GM23338 (cell line): ENCODE results near the gene BAHCC1. TPM values are rescaled to one million over a fixed set of nuclear protein-coding genes. Genes with fewer than 3 reads are reported as not detected.
A peak's percentile ranks its signal among the peaks of the same experiment; 100 is the strongest.

Experiments used
- ATAC-seq: fragments of 200-7000 bp; cut with Tn5 transposase; 3 replicates; pipeline ENCODE4 v1.9.1; 2020
- DNase-seq: peaks from one replicate; pipeline ENCODE4 v3.0.0-alpha.2; 2015; ENCODE audit warnings: low spot score
- H2AFZ ChIP-seq: fragments of 200-600 bp; sonication (generic); 2 replicates; pipeline ENCODE4 v1.8.0; 2016; ENCODE audit warnings: antibody characterized with exemption, mild to moderate bottlenecking, moderate library complexity
- H3F3A ChIP-seq: fragments of 200-600 bp; sonication (generic); replicated peaks from 2 replicates; pipeline ENCODE4 v1.8.0; 2017; ENCODE audit warnings: antibody characterized with exemption, mixed run types, low read depth
- H3K27ac ChIP-seq: fragments of 200-600 bp; sonication (generic); 2 replicates; pipeline ENCODE4 v1.6.1; 2016; ENCODE audit warnings: low read depth
- H3K27me3 ChIP-seq: fragments of 200-600 bp; sonication (generic); 2 replicates; pipeline ENCODE4 v1.8.0; 2016; ENCODE audit warnings: mild to moderate bottlenecking, mixed run types, moderate library complexity; ENCODE audit not compliant: insufficient read depth
- H3K36me3 ChIP-seq: fragments of 200-600 bp; sonication (generic); 2 replicates; pipeline ENCODE4 v1.8.0; 2016; ENCODE audit warnings: mild to moderate bottlenecking; ENCODE audit not compliant: insufficient read depth
- H3K4me1 ChIP-seq: fragments of 200-600 bp; sonication (generic); 2 replicates; pipeline ENCODE4 v1.8.0; 2016; ENCODE audit warnings: mild to moderate bottlenecking, moderate library complexity; ENCODE audit not compliant: insufficient read depth
- H3K4me2 ChIP-seq: fragments of 200-600 bp; sonication (generic); 2 replicates; pipeline ENCODE4 v1.7.1; 2017; ENCODE audit warnings: mixed run types
- H3K4me3 ChIP-seq: fragments of 200-600 bp; sonication (generic); 2 replicates; pipeline ENCODE4 v1.6.1; 2016; ENCODE audit warnings: mixed run types
- H3K79me2 ChIP-seq: fragments of 200-600 bp; sonication (generic); replicated peaks from 2 replicates; pipeline ENCODE4 v1.8.0; 2017; ENCODE audit warnings: mild to moderate bottlenecking; ENCODE audit not compliant: insufficient read depth
- H3K9me2 ChIP-seq: fragments of 200-600 bp; sonication (generic); 2 replicates; pipeline ENCODE4 v1.8.0; 2017; ENCODE audit not compliant: insufficient read depth
- H4K20me1 ChIP-seq: fragments of 200-600 bp; sonication (generic); replicated peaks from 2 replicates; pipeline ENCODE4 v1.8.0; 2017; ENCODE audit warnings: mild to moderate bottlenecking; ENCODE audit not compliant: insufficient read depth
- H3K27ac Mint-ChIP-seq: 2 replicates; pipeline ENCODE4 v1.8.0; 2020; ENCODE audit warnings: inconsistent platforms, mild to moderate bottlenecking, moderate library complexity, mixed read lengths
- H3K27me3 Mint-ChIP-seq: 3 replicates; pipeline ENCODE4 v1.8.0; 2022; ENCODE audit warnings: low read depth, mild to moderate bottlenecking, moderate library complexity, mixed read lengths, inconsistent platforms; ENCODE audit not compliant: insufficient read depth, poor library complexity
- H3K36me3 Mint-ChIP-seq: 3 replicates; pipeline ENCODE4 v1.8.0; 2021; ENCODE audit warnings: low read depth, mild to moderate bottlenecking, inconsistent platforms, moderate library complexity, mixed read lengths
- H3K4me1 Mint-ChIP-seq: 3 replicates; pipeline ENCODE4 v1.8.0; 2020; ENCODE audit warnings: mild to moderate bottlenecking, inconsistent platforms, mixed read lengths
- H3K4me3 Mint-ChIP-seq: 3 replicates; pipeline ENCODE4 v1.8.0; 2021; ENCODE audit warnings: moderate library complexity, mild to moderate bottlenecking, inconsistent platforms, mixed read lengths
- H3K9me3 Mint-ChIP-seq: 3 replicates; pipeline ENCODE4 v1.8.0; 2020; ENCODE audit warnings: moderate library complexity, mild to moderate bottlenecking, inconsistent platforms, mixed read lengths
- EZH2 ChIP-seq: fragments of 200-600 bp; sonication (generic); IDR thresholded peaks from one replicate; pipeline ENCODE4 v1.8.0; 2017; ENCODE audit warnings: antibody characterized with exemption, mild to moderate bottlenecking, low read depth; ENCODE audit not compliant: unreplicated experiment
- EZH2phosphoT487 ChIP-seq: fragments of 200-600 bp; sonication (generic); IDR thresholded peaks from one replicate; pipeline ENCODE4 v1.8.1; 2018; ENCODE audit warnings: antibody characterized with exemption; ENCODE audit not compliant: unreplicated experiment
- NANOG ChIP-seq: IDR thresholded peaks from 2 replicates; pipeline ENCODE4 v1.6.1; 2016; ENCODE audit warnings: antibody characterized with exemption, borderline replicate concordance
- POLR2AphosphoS5 ChIP-seq: IDR thresholded peaks from 2 replicates; pipeline ENCODE4 v1.6.1; 2016; ENCODE audit warnings: antibody characterized with exemption, low read depth
- REST ChIP-seq: IDR thresholded peaks from one replicate; pipeline ENCODE4 v1.6.1; 2018; ENCODE audit warnings: antibody characterized with exemption; ENCODE audit not compliant: unreplicated experiment
- polyA plus RNA-seq: library from polyadenylated mRNA; unstranded; fragments of >200 nt; fragmentation: Nextera tagmentation; extraction: Ambion mirVana; gene quantifications from 2 replicates; pipeline ENCODE4 v1.2.1, GENCODE V29; 2016
- total RNA-seq: library from RNA; depleted of rRNA; stranded (reverse); fragments of >200 nt; shearing (Covaris generic); gene quantifications from 2 replicates; pipeline ENCODE4 v1.2.3, GENCODE V29; 2014

The BAHCC1 gene
- total and polyA plus RNA-seq, 2 experiments from 2014 or later = 0.24 to 1.1 TPM

GRCh38 chr17:81509207-81509971 is 114.1 kb downstream of the BAHCC1 start (continued):
- TF ChIP-seq REST = no peak

DNA sequence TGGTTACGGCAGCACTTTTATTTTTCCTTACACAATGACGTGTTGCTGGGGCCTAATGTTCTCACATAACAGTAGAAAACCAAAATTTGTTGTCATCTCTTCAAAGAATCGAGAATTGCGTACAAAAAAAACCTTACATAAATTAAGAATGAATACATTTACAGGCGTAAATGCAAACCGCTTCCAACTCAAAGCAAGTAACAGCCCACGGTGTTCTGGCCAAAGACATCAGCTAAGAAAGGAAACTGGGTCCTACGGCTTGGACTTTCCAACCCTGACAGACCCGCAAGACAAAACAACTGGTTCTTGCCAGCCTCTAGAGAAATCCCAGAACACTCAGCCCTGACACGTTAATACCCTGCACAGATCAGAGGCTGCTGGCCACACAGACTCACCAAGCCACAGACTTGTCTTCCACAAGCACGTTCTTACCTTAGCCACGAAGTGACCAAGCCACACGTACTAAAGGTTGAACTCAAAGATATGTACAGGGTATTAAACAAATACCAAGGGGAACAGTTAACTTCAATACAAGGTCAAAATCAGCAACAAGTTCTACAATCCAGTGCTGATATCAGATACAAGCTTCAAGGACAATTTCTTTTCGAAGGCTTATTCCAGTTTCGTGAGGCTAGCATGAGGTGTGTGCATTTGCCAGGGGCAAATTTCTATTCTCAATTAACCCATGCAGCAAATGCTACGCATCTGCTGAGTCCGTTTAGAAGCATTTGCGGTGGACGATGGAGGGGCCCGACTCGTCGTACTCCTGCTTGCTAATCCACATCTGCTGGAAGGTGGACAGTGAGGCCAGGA is 114.9 kb downstream of the BAHCC1 start:
- Mint-ChIP-seq H3K27ac (peak overlapping the region; percentile 87), H3K27me3 (peaks cover 65% of the 10 kb centered on the region), H3K4me1 (peaks cover 20% of the 10 kb centered on the region), H3K9me3 (peaks cover 42% of the 10 kb centered on the region), H3K36me3 (peaks cover 50% of the 10 kb centered on the region), H3K4me3 (peak overlapping the region; percentile 98)
- TF ChIP-seq EZH2phosphoT487 = no peak
- 0 out of 2 replicates have a peak, but pooled peaks have one; percentile 25 for TF ChIP-seq POLR2AphosphoS5
- no peak for TF ChIP-seq EZH2
- no peak for TF ChIP-seq REST
- TF ChIP-seq NANOG = no peak
- Histone ChIP-seq H3K27me3 (no peaks in the 10 kb centered on the region), H3K4me2 (peak overlapping the region; percentile 96), H3K27ac (peak overlapping the region; percentile 80), H3F3A (peaks cover 50% of the 10 kb centered on the region), H4K20me1 (peaks cover 33% of the 10 kb centered on the region), H2AFZ (no peak overlapping the region), H3K79me2 (peaks cover 36% of the 10 kb centered on the region), H3K36me3 (peaks cover 36% of the 10 kb centered on the region), H3K4me1 (peaks cover 9% of the 10 kb centered on the region), H3K4me3 (peak overlapping the region; percentile 97), H3K9me2 (no peaks in the 10 kb centered on the region)
- no peak for ATAC-seq
- DNase-seq = no peak
